ENCODE data around the gene CNOT10.

The CNOT10 gene

DNA sequence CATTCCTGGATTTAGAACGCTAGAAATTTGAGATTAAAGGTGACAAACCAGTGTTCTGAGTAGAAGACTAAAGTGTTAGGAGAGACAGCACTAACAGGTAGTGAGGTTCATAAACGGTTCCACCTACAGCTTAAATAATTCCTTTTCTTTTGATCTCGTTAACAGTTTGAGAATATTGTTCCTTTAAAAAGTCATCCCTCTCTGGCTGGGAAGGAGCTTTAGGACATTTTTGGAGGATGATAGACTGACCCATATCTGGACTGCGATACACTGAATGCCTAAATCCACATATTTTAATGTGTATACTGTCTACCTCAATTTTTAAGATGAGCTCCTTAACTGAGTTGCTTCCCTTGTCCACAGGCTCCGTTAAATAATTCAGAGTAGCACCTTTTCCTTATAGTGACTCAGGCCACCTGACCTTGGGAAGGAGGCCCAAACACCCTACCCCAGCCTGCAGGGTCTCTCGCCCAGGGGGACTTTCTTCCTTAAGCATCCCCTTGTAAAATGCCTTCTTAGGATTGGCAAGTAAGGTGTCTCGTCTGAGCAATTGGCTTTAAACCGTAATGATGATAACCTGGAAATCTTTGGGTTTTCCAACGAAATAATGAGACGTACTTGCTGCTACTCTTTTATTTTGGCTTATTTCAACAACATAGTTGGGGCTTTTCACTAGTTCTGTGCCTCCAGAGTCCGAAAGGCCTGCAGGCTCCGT lies 136.1 kb downstream of the CNOT10 start:
- TF ChIP-seq NFRKB (IDR thresholded peaks at IDR 0.05) (no peak), BHLHE40 (IDR thresholded peaks at IDR 0.05; ENCODE audit: borderline replicate concordance) (no peak), CTBP1 (IDR thresholded peaks at IDR 0.05; ENCODE audit: borderline replicate concordance) (no peak), ZNF384 (IDR thresholded peaks at IDR 0.05) (no peak), L3MBTL2 (conservative IDR thresholded peaks at IDR 0.05) (no peak), FOXM1 (IDR thresholded peaks at IDR 0.05; ENCODE audit: borderline replicate concordance) (no peak), TARDBP (IDR thresholded peaks at IDR 0.05) (no peak), FOXA1 (IDR thresholded peaks at IDR 0.05) (no peak), SUZ12 (IDR thresholded peaks at IDR 0.05) (no peak), ARNT (IDR thresholded peaks at IDR 0.05) (no peak)
- POLR2A ChIA-PET, result no interaction called here
- CTCF ChIA-PET, result interaction anchor here (1.0 kb wide), 1 partner anchor 114 kb away, joined by 3 read pairs; no protein-coding TSS in a partner anchor
- DNase-seq (ENCODE audit: extremely low spot score), result no peak

DNA sequence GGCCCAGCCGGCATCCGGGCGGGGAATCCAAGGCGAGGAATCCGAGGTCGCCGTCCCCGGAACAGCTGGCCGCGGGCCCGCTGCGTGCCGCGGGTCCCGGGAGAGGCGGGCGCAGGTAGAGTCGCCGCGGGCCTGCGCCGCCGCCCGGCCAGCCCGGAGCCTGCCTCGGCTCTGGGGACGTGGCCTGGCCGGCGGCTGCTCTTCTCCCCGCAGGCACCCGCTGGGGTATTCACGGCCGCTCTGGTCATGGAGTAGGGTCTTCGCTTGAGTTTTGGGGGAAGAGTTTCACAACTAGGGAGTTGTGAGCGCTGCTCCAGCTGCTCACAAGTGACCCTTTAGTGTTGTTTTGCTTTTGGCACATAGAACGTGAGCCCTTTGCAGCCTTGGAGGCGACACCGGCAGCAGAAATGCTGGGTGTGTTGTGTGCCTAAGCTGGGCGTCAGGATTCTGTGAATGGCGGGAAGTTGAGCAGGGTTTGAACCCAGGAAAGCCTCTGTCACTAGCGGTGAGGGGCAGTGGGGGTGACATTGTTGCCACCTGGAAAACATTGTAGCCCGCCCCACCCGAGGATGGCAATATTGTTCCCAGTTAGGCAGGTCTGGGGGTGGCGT lies 136.8 kb downstream of the CNOT10 start:
- ChIA-PET CTCF (no interaction called here), POLR2A (no interaction called here)
- TF ChIP-seq SP1 (IDR thresholded peaks at IDR 0.05) (no peak), L3MBTL2 (conservative IDR thresholded peaks at IDR 0.05) (no peak), FOXM1 (IDR thresholded peaks at IDR 0.05; ENCODE audit: borderline replicate concordance) (no peak), TARDBP (IDR thresholded peaks at IDR 0.05) (no peak), FOXA1 (IDR thresholded peaks at IDR 0.05) (no peak), BHLHE40 (IDR thresholded peaks at IDR 0.05; ENCODE audit: borderline replicate concordance) (no peak), CTBP1 (IDR thresholded peaks at IDR 0.05; ENCODE audit: borderline replicate concordance) (no peak), LEF1 (IDR thresholded peaks at IDR 0.05; ENCODE audit: borderline replicate concordance) (no peak)
- no peak for DNase-seq (ENCODE audit: extremely low spot score)

DNA sequence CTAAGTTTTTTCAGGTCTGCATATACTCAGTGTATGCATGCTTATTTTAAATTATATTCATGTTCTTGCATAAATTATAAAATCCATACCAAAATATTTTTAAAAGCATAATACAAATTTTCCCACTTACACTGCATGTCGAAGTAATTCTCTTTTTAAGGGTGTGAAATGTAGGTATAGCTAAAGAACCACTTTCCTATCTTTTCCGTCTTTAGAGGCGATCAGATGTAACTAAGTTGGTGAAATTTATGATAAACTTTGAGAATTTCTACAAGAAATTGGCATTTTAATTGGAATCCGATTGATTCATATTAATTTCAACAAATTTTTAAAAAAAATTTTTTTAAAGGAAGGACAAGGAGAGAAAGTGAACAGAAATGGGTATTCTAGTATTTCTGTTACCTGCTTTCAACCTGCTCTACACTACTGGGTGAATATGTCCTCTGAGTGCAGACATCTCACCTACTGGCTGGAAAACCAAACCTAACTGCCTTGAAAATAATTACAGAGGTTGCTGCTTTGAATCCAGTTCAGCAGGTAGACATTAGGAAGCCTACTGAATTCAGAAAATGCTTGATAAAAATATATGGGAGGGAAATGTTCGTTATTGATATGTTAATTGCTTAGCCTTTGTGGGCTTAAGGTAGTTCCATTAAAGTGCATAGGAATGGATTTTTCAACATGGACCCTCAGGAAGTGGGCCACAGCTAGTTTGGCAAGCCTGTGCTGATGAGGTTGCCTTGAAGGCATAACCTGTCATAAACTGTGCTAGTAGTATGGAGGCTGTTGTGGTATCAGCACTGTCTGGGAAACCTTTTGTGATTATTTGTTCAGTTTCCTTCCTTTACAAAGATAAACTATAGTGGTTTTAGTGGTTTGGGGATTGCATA lies 137.9 kb downstream of the CNOT10 start:
- ChIA-PET POLR2A (no interaction called here), CTCF (no interaction called here)
- no peak for DNase-seq (ENCODE audit: extremely low spot score)
- TF ChIP-seq FOXK2 (IDR thresholded peaks at IDR 0.05) (no peak), FOXA1 (IDR thresholded peaks at IDR 0.05) (no peak), LEF1 (IDR thresholded peaks at IDR 0.05; ENCODE audit: borderline replicate concordance) (no peak), SUZ12 (IDR thresholded peaks at IDR 0.05) (no peak), SP1 (IDR thresholded peaks at IDR 0.05) (no peak), ZNF384 (IDR thresholded peaks at IDR 0.05) (no peak)
